Measurements from ENCODE around the gene HBQ1. TPM values are rescaled to one million over a fixed set of nuclear protein-coding genes. Genes with fewer than 3 reads are reported as not detected.
"Not testable (repeated sequence)": the region's sequence is repeated elsewhere in the genome, so short reads cannot be mapped to it uniquely, and the experiment has no call there.

The HBQ1 gene
- total RNA-seq, 1 donor from 2014 or later, result not detected

DNA sequence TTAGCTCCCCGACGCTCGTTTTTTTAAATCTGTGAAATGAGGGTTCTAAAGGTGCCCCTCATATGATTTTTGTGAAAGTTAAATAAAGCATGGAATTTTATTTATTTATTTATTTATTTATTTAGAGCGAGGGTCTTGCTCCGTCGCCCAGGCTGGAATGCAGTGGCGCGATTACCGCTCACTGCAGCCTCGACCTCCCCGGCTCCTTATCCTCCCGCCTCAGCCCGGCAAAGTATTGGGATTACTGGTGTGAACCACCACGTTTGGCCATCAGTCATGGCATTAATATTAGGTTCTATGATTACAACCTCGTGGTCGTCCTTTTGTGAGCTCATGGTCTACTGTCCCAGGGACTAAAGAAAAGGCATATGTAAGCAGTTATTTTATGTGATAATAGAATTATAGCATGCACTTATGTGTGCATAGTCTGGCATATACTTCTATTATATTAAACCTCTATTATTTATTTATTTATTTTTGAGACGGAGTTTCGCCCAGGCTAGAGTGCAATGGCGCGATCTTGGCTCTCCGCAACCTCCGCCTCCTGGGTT lies 49.5 kb downstream of the HBQ1 start:
- Mint-ChIP-seq H3K27me3 (ENCODE audit: unreplicated experiment) (peaks cover 5% of the 10 kb centered on the region), H3K27ac (ENCODE audit: unreplicated experiment) (peak overlapping the region; percentile 83), H3K4me3 (ENCODE audit: unreplicated experiment) (peak overlapping the region; percentile 92), H3K36me3 (ENCODE audit: low read depth, unreplicated experiment) (peaks cover 15% of the 10 kb centered on the region), H3K9me3 (ENCODE audit: unreplicated experiment) (no peaks in the 10 kb centered on the region), H3K4me1 (ENCODE audit: unreplicated experiment) (peaks cover 10% of the 10 kb centered on the region)
- TF ChIP-seq, protein P1, sequence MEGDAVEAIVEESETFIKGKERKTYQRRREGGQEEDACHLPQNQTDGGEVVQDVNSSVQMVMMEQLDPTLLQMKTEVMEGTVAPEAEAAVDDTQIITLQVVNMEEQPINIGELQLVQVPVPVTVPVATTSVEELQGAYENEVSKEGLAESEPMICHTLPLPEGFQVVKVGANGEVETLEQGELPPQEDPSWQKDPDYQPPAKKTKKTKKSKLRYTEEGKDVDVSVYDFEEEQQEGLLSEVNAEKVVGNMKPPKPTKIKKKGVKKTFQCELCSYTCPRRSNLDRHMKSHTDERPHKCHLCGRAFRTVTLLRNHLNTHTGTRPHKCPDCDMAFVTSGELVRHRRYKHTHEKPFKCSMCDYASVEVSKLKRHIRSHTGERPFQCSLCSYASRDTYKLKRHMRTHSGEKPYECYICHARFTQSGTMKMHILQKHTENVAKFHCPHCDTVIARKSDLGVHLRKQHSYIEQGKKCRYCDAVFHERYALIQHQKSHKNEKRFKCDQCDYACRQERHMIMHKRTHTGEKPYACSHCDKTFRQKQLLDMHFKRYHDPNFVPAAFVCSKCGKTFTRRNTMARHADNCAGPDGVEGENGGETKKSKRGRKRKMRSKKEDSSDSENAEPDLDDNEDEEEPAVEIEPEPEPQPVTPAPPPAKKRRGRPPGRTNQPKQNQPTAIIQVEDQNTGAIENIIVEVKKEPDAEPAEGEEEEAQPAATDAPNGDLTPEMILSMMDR (IDR thresholded peaks at IDR 0.05; ENCODE audit: unreplicated experiment), result no peak
- DNase-seq (ENCODE audit: low spot score), result no peak

DNA sequence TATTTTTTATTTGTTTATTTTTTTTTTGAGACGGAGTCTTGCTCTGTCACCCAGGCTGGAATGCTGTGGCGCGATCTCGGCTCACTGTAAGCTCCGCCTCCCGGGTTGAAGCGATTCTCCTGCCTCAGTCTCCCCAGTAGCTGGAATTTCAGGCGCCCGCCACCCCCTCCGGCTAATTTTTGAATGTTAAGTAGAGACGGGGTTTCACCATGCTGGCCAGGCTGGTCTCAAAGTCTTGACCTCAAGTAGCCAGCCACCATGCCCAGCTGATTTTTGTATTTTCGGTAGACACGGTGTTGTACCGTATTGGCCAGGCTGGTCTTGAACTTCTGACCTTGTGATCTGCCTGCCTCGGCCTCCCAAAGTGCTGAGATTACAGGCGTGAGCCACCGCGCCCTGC lies 50.1 kb downstream of the HBQ1 start:
- not testable (repeated sequence) for H3K27ac Mint-ChIP-seq (ENCODE audit: unreplicated experiment); DNase-seq (ENCODE audit: low spot score); H3K4me3 Mint-ChIP-seq (ENCODE audit: unreplicated experiment); H3K27me3 Mint-ChIP-seq (ENCODE audit: unreplicated experiment); H3K9me3 Mint-ChIP-seq (ENCODE audit: unreplicated experiment)
- Mint-ChIP-seq H3K36me3 (ENCODE audit: low read depth, unreplicated experiment) (peaks cover 15% of the 10 kb centered on the region), H3K4me1 (ENCODE audit: unreplicated experiment) (peaks cover 14% of the 10 kb centered on the region)

Other genes starting within 250 kb of the HBQ1 start
- 11.9 TPM for gene POLR3K, start 126.9 kb upstream of the HBQ1 start, total RNA-seq (ENCODE audit: unreplicated experiment)
- gene SNRNP25, start 126.6 kb upstream of the HBQ1 start, total RNA-seq (ENCODE audit: unreplicated experiment), result 30.6 TPM
- 60.7 TPM for gene RHBDF1, start 107.8 kb upstream of the HBQ1 start, total RNA-seq (ENCODE audit: unreplicated experiment)
- 38.6 TPM for gene MPG, start 102.2 kb upstream of the HBQ1 start, total RNA-seq (ENCODE audit: unreplicated experiment)
- gene NPRL3, start 41.8 kb upstream of the HBQ1 start, total RNA-seq (ENCODE audit: unreplicated experiment), result 39.1 TPM
- not detected for gene HBZ, start 27.8 kb upstream of the HBQ1 start, total RNA-seq (ENCODE audit: unreplicated experiment)
- gene HBM, start 14.5 kb upstream of the HBQ1 start, total RNA-seq (ENCODE audit: unreplicated experiment), result not detected
- not detected for gene HBA2, start 7.6 kb upstream of the HBQ1 start, total RNA-seq (ENCODE audit: unreplicated experiment)
- gene HBA1, start 3.8 kb upstream of the HBQ1 start, total RNA-seq (ENCODE audit: unreplicated experiment), result not detected
- gene LUC7L, start 49.0 kb downstream of the HBQ1 start, total RNA-seq (ENCODE audit: unreplicated experiment), result 92.2 TPM
- 72.3 TPM for gene FAM234A, start 54.4 kb downstream of the HBQ1 start, total RNA-seq (ENCODE audit: unreplicated experiment)
- not detected for gene RGS11, start 95.5 kb downstream of the HBQ1 start, total RNA-seq (ENCODE audit: unreplicated experiment)
- not detected for gene ARHGDIG, start 100.1 kb downstream of the HBQ1 start, total RNA-seq (ENCODE audit: unreplicated experiment)
- gene PDIA2, start 102.7 kb downstream of the HBQ1 start, total RNA-seq (ENCODE audit: unreplicated experiment), result not detected
- gene AXIN1, start 172.3 kb downstream of the HBQ1 start, total RNA-seq (ENCODE audit: unreplicated experiment), result 17.5 TPM
- gene MRPL28, start 190.1 kb downstream of the HBQ1 start, total RNA-seq (ENCODE audit: unreplicated experiment), result 70.8 TPM
- 133 TPM for gene PGAP6, start 201.5 kb downstream of the HBQ1 start, total RNA-seq (ENCODE audit: unreplicated experiment)
- gene NME4, start 216.7 kb downstream of the HBQ1 start, total RNA-seq (ENCODE audit: unreplicated experiment), result 139 TPM
- 14.6 TPM for gene DECR2, start 221.4 kb downstream of the HBQ1 start, total RNA-seq (ENCODE audit: unreplicated experiment)
- 81.5 TPM for gene RAB11FIP3, start 245.2 kb downstream of the HBQ1 start, total RNA-seq (ENCODE audit: unreplicated experiment)